IgD-negative memory B cell (primary cell): ENCODE data around the gene DNAH9. TPM values are rescaled to one million over a fixed set of nuclear protein-coding genes. Genes with fewer than 3 reads are reported as not detected.
A peak's percentile ranks its signal among the peaks of the same experiment; 100 is the strongest.

ENCODE experiments used
- H3K27ac Mint-ChIP-seq, 3 donors: one replicate each; pipeline ENCODE4 v1.8.0; 2020 to 2022; ENCODE audit warnings: mild to moderate bottlenecking in 3 of 3, mixed read lengths in 3 of 3, moderate library complexity in 1 of 3
- H3K27me3 Mint-ChIP-seq: one replicate; pipeline ENCODE4 v1.8.0; 2021; ENCODE audit warnings: mixed read lengths
- H3K36me3 Mint-ChIP-seq: one replicate; pipeline ENCODE4 v1.8.0; 2020; ENCODE audit warnings: mild to moderate bottlenecking, mixed read lengths
- H3K4me1 Mint-ChIP-seq, 3 donors: one replicate each; pipeline ENCODE4 v1.8.0; 2020 to 2022; ENCODE audit warnings: mixed read lengths in 3 of 3, mild to moderate bottlenecking in 1 of 3
- H3K4me3 Mint-ChIP-seq, 4 donors: one replicate each; pipeline ENCODE4 v1.8.0; 2020 to 2022; ENCODE audit warnings: mild to moderate bottlenecking in 4 of 4, mixed read lengths in 4 of 4, moderate library complexity in 3 of 4
- H3K9me3 Mint-ChIP-seq, 3 donors: one replicate each; pipeline ENCODE4 v1.8.0; 2020 to 2021; ENCODE audit warnings: mixed read lengths in 3 of 3, mild to moderate bottlenecking in 1 of 3
- polyA plus RNA-seq: library from polyadenylated mRNA; unstranded; fragments of 300-500 nt; fragmentation: Illumina TruSeq; gene quantifications from one replicate; pipeline ENCODE4 v1.2.3, GENCODE V29; 2021

The DNAH9 gene, protein sequence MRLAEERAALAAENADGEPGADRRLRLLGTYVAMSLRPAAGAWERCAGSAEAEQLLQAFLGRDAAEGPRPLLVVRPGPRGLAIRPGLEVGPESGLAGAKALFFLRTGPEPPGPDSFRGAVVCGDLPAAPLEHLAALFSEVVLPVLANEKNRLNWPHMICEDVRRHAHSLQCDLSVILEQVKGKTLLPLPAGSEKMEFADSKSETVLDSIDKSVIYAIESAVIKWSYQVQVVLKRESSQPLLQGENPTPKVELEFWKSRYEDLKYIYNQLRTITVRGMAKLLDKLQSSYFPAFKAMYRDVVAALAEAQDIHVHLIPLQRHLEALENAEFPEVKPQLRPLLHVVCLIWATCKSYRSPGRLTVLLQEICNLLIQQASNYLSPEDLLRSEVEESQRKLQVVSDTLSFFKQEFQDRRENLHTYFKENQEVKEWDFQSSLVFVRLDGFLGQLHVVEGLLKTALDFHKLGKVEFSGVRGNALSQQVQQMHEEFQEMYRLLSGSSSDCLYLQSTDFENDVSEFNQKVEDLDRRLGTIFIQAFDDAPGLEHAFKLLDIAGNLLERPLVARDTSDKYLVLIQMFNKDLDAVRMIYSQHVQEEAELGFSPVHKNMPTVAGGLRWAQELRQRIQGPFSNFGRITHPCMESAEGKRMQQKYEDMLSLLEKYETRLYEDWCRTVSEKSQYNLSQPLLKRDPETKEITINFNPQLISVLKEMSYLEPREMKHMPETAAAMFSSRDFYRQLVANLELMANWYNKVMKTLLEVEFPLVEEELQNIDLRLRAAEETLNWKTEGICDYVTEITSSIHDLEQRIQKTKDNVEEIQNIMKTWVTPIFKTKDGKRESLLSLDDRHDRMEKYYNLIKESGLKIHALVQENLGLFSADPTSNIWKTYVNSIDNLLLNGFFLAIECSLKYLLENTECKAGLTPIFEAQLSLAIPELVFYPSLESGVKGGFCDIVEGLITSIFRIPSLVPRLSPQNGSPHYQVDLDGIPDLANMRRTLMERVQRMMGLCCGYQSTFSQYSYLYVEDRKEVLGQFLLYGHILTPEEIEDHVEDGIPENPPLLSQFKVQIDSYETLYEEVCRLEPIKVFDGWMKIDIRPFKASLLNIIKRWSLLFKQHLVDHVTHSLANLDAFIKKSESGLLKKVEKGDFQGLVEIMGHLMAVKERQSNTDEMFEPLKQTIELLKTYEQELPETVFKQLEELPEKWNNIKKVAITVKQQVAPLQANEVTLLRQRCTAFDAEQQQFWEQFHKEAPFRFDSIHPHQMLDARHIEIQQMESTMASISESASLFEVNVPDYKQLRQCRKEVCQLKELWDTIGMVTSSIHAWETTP (N-terminal part only)
- not detected for polyA plus RNA-seq

DNA sequence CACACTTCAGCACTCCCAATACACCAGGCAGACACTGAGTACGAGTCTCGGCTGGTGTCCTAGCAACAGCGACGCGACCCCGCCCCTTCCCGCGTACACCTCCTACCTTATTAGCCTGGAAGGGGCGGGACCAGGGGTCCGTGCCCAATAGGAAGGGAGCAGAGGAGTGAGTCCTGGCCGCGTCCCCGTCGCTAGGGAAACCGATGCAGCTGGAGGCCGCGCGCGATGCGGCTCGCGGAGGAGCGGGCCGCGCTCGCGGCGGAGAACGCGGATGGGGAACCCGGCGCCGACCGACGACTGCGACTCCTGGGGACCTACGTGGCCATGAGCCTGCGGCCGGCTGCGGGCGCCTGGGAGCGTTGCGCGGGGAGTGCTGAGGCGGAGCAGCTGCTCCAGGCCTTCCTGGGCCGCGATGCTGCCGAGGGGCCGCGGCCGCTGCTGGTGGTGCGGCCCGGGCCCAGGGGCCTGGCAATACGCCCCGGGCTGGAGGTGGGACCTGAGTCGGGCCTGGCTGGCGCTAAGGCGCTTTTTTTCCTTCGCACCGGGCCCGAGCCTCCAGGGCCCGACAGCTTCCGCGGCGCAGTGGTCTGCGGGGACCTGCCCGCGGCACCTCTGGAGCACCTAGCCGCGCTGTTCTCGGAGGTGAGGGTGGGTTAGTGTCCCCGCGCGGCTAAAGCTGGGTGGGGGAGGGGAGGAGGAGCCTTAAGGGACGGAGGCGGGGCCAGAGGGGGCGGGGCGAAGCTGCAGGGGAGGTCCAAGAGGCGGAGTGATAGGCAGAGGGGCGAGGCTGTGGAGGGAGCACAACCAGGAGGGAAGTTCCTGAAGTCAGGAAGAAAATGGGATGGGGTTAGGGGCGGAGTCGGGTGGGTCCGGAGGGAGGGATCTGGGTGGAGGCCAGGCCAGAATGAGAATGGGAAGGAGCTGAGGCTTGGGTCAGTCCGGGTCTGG, at the start of gene DNAH9:
DNAH9 (plus strand) TSS at position 197 of the 948 bp plus-strand sequence; CDS start at position 226, 29 bp downstream.
- H3K27me3 Mint-ChIP-seq = no peaks in the 10 kb centered on the region
- H3K27ac Mint-ChIP-seq = no peak within 1 kb of the TSS
- no peak within 1 kb of the TSS for H3K4me3 Mint-ChIP-seq
- peaks cover 0 to 2% (median 1%) of the 10 kb centered on the region in 3 donors for H3K4me1 Mint-ChIP-seq
- no peaks in the 10 kb centered on the region for H3K36me3 Mint-ChIP-seq
- peaks cover 2 to 9% (median 3%) of the 10 kb centered on the region in 3 donors for H3K9me3 Mint-ChIP-seq

DNA sequence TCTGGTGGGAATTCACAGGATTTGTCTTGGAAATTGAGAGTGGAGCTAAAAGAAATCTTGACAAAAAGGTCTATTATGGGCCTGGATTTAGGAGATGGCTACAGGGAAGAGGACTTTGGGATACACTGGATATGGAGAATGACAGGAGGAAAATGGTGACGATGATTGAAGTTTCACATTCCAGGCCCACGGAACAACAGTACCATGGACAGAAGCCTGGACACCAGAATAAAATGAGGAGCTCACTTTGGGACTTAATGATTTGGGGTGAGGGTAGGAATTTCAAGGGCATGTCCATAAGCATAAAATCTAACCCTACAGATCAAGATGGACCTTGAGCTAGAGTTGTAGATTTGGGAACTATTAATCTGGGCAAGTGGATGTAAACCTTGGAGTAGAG, 47.8 kb upstream of the DNAH9 start:
- Mint-ChIP-seq H3K27ac (no peak overlapping the region), H3K9me3 (peaks cover 0 to 10% (median 3%) of the 10 kb centered on the region in 3 donors), H3K36me3 (no peaks in the 10 kb centered on the region)

DNA sequence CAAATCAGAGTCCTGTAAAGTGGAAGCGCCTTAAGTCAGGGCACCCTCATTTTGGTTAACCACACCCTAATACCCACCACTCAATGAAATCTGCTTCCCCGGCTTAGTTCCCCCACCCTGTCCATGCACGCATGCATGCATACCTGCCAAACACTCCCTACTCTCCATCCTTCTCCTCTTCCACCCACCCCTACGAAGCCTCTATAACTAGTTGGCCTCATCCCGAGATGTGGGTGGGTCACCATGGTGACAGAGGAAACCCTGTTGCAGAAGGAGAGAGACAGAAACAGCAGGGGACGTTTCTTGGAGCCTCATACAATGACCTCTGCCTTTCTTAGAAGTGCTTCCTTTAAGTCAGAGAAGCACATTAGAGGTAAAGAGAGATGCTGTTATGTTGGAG, 46.8 kb upstream of the DNAH9 start:
- Mint-ChIP-seq H3K27me3 (no peaks in the 10 kb centered on the region), H3K4me1 (no peaks in the 10 kb centered on the region), H3K4me3 (no peak overlapping the region), H3K27ac (no peak overlapping the region), H3K36me3 (no peaks in the 10 kb centered on the region), H3K9me3 (peaks cover 0 to 10% (median 3%) of the 10 kb centered on the region in 3 donors)

More for the DNA sequence above, 47.8 kb upstream of the DNAH9 start:
- Mint-ChIP-seq H3K4me3 (no peak overlapping the region), H3K27me3 (no peaks in the 10 kb centered on the region), H3K4me1 (no peaks in the 10 kb centered on the region)

DNA sequence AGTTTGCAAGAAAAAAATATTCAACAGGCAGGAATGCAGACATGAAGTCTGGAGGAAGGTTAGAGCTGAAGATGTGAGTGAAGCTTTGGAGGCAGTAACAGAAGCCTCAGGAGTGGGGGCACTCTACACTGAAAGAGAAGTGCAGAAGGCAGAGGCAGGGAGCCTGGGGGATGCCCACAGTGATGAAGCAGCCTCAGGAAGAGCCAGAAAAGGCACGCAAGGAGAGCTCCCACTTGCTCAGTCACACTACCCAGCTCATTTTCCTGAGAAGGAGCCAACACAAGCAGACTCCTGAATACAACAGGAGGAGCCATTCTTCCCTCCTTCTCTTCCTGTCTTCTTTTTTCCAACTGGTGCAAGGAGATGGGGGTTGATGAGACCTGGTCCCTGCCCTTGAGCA, 45.1 kb upstream of the DNAH9 start:
- no peaks in the 10 kb centered on the region for H3K27me3 Mint-ChIP-seq
- H3K4me3 Mint-ChIP-seq = no peak overlapping the region
- no peak overlapping the region for H3K27ac Mint-ChIP-seq
- no peaks in the 10 kb centered on the region for H3K36me3 Mint-ChIP-seq
- peaks cover 0 to 10% (median 3%) of the 10 kb centered on the region in 3 donors for H3K9me3 Mint-ChIP-seq
- H3K4me1 Mint-ChIP-seq = no peaks in the 10 kb centered on the region

DNA sequence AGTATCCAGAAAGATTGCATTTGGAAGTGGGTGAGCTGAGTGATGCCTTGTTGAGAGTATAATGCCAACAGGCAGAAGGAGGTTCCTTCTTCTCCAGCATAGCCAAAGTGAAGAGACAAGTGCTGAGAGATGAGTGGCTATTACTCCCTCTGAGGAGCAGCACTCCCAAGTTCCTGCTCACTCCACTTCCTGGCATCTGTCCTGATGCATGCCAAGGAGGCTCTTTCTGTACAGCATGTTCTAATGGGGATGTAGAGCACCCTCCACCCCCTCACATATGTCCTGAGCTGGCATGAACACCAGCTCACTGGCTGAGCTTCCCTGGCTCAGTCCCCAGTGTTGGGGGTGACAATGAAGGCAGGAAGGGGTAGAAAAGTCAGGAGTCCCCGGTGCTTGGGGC, 44.2 kb upstream of the DNAH9 start:
- Mint-ChIP-seq H3K9me3 (peaks cover 0 to 8% (median 3%) of the 10 kb centered on the region in 3 donors), H3K4me1 (no peaks in the 10 kb centered on the region), H3K36me3 (no peaks in the 10 kb centered on the region), H3K27ac (no peak overlapping the region), H3K27me3 (no peaks in the 10 kb centered on the region), H3K4me3 (no peak overlapping the region)

DNA sequence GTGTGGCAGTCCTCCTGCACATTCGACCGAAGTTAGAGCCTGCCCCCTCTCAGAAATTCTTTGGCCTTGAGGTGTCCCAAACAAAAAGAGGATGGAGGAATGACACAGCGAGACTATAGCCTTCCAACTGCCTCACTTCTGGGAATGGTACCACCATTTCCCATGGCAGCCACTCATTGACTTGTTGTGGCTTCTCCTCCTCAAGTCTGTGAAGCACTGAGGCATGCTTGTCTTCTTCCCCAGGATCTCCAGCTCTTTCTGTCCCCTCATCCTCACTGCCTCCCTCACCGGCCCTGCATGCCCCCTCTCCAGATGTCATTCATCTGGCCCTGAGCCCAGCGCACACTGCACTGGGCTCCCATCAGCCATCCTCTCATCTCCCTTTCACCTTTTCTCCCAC, 43.7 kb upstream of the DNAH9 start:
- Mint-ChIP-seq H3K4me1 (no peaks in the 10 kb centered on the region), H3K27ac (no peak overlapping the region), H3K9me3 (peaks cover 0 to 7% (median 3%) of the 10 kb centered on the region in 3 donors), H3K4me3 (no peak overlapping the region), H3K27me3 (no peaks in the 10 kb centered on the region), H3K36me3 (no peaks in the 10 kb centered on the region)

DNA sequence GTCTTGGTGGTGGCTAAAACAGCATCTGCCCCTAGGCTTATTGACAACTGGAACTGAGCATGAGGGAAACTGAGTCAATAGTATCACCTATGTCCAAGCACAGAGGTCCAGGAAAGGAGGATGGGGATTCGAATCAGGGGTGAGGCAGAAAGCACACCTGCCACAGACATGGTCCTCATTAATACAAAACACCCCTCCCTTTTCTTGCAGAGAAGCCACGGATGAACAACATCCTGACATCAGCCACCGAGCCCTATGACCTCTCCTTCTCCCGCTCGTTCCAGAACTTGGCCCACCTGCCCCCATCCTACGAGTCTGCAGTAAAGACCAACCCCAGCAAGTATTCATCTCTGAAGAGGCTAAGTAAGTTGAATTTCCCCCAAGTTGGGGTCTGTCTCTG, 42.7 kb upstream of the DNAH9 start:
- Mint-ChIP-seq H3K9me3 (peaks cover 0 to 6% (median 3%) of the 10 kb centered on the region in 3 donors), H3K4me3 (no peak overlapping the region), H3K27ac (no peak overlapping the region), H3K36me3 (no peaks in the 10 kb centered on the region), H3K27me3 (no peaks in the 10 kb centered on the region), H3K4me1 (no peaks in the 10 kb centered on the region)

DNA sequence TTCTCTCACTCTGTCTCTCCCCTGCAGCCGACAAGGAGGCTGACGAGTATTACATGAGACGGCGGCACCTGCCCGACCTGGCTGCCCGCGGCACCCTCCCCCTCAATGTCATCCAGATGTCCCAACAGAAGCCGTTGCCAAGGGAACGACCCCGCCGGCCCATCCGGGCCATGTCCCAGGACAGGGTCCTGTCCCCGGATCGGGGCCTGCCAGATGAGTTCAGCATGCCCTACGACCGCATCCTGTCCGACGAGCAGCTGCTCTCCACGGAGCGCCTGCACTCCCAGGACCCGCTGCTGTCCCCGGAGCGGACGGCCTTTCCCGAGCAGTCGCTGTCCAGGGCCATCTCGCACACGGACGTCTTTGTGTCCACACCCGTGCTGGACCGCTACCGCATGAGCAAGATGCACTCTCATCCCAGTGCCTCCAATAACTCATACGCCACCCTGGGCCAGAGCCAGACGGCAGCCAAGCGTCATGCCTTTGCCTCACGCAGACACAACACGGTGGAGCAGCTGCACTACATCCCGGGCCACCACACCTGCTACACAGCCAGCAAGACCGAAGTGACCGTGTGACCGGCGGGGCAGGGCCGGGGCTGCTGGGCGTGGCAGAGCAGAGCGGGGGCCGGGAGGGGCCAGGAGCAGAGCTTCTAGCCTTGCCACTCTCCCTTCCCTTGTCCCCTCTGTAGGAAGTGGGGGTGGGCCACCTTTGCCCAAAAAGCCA, 40.4 kb upstream of the DNAH9 start:
- Mint-ChIP-seq H3K27ac (peak overlapping the region in 1 of 3 donors; percentile 23), H3K36me3 (peaks cover 2% of the 10 kb centered on the region), H3K4me1 (no peaks in the 10 kb centered on the region), H3K27me3 (no peaks in the 10 kb centered on the region), H3K4me3 (no peak overlapping the region), H3K9me3 (peaks cover 0 to 9% (median 3%) of the 10 kb centered on the region in 3 donors)

DNA sequence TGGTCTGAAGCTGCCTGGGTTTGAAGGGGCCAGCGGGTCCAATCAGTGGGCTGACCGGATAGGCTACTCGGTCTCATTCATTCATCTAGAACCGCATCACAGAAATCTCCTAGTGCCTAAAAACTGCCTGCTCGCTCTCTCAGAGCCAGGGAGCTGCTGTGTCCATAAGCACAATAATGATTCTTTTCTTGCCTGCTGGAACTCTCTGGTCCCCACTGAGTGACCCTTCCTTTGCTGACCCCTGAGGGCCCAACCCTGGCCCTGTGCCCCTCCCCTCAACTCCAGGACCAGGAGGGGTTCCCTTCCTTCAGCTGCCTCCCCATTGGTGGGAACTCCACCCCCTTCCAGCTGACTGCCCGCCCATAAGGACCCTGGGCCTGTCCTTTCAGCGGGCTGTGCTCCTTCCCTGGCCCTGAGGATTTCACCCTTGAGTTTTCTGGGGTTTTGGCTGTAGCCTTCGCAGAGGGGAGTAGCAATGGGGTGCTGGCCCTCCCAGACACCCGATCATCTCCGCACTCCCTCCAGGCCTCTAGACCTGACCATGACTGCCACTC, 39.5 kb upstream of the DNAH9 start:
- Mint-ChIP-seq H3K27me3 (no peaks in the 10 kb centered on the region), H3K4me1 (no peaks in the 10 kb centered on the region), H3K9me3 (peaks cover 0 to 7% (median 2%) of the 10 kb centered on the region in 3 donors), H3K27ac (no peak overlapping the region), H3K36me3 (peaks cover 2% of the 10 kb centered on the region), H3K4me3 (no peak overlapping the region)

DNA sequence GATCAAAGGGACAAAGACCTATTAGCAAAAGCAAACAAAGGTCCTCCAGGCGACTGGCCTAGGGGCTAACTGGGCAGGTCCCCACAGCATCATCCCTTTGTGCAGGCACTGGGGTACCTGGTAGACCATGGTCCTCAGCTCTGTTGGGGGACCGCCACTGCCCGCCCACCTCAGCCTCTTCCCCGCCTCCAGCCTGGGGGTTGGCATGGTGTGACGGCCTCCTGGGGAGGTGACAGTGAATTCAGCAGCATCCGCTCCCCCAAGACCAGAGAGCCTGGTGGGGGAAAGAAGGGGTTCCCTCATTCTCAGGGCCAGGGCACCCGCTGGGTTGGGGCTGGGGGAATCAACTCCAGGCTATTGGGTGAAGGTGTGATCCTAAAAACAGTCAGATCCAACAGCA, 38.7 kb upstream of the DNAH9 start:
- Mint-ChIP-seq H3K9me3 (peaks cover 0 to 7% (median 0%) of the 10 kb centered on the region in 3 donors), H3K4me3 (no peak overlapping the region), H3K4me1 (no peaks in the 10 kb centered on the region), H3K27me3 (no peaks in the 10 kb centered on the region), H3K27ac (no peak overlapping the region), H3K36me3 (peaks cover 2% of the 10 kb centered on the region)

DNA sequence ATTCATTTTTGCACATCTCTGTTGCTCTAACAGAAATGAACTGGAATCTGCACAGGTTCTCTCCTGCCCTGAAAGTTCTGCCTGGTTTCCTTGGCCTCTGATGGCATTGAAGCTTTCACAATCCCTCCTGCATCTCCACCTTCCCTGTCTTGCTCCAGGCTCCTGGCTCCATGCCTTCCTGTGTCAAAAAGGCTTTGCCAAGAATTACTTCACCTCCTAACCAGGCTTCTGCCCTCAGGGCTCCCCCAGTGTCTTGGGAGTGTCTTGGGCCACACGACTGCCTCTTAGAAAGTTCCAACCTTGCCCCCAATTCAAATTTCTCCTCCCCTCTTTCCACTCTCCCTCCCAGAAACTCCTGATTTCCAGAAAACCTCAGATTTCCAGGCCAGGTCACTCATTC, 37.0 kb upstream of the DNAH9 start:
- no peaks in the 10 kb centered on the region for H3K27me3 Mint-ChIP-seq
- peaks cover 3 to 7% (median 3%) of the 10 kb centered on the region in 3 donors for H3K9me3 Mint-ChIP-seq
- peaks cover 2% of the 10 kb centered on the region for H3K36me3 Mint-ChIP-seq

DNA sequence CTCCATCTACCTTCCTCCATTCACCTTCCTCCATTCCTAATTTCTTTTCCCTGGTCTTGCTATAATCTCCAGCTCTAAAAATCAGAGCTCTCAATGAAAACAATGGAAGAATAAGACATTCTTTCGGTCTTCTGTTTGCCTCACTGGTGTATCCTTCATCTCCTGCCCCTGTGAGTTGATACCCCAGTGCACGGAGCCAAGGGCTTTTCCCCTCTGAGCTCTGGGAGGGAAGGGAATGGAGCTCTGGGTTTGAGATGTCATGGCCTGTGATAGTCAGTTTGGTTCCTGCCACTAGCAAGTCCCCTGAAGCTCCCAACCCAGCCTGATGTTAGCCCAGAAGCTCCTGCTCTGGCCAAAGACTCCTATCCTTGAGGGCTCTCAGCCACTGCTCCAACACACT, 36.6 kb upstream of the DNAH9 start:
- H3K4me1 Mint-ChIP-seq = no peaks in the 10 kb centered on the region
- H3K27me3 Mint-ChIP-seq = no peaks in the 10 kb centered on the region
- peaks cover 3 to 7% (median 3%) of the 10 kb centered on the region in 3 donors for H3K9me3 Mint-ChIP-seq
- no peak overlapping the region for H3K4me3 Mint-ChIP-seq
- H3K36me3 Mint-ChIP-seq = peaks cover 2% of the 10 kb centered on the region
- H3K27ac Mint-ChIP-seq = no peak overlapping the region

More for the DNA sequence above, 37.0 kb upstream of the DNAH9 start:
- no peaks in the 10 kb centered on the region for H3K4me1 Mint-ChIP-seq
- no peak overlapping the region for H3K4me3 Mint-ChIP-seq
- H3K27ac Mint-ChIP-seq = no peak overlapping the region
